OCI-LY7 (cell line): ENCODE data around the gene CDKN1A. TPM values are rescaled to one million over a fixed set of nuclear protein-coding genes. Genes with fewer than 3 reads are reported as not detected.

Experiments
- BruUV-seq: library from RNA; stranded (reverse); fragments of 400-500 nt; replicated peaks from 2 replicates; lab custom pipeline; 2021; lab: Mats Ljungman, UMichigan
- CTCF ChIA-PET: fragments of 300-600 bp; sonication (Branson Sonifier 250); formaldehyde crosslinking; loops from one replicate; lab custom pipeline; 2022; ENCODE audit warnings: antibody characterized with exemption; ENCODE audit not compliant: unreplicated experiment; lab: Charles Lee
- POLR2A ChIA-PET: fragments of 300-600 bp; sonication (Branson Sonifier 250); formaldehyde crosslinking; loops from one replicate; lab custom pipeline; 2022; ENCODE audit warnings: antibody characterized with exemption; lab: Charles Lee
- DNase-seq: peaks from one replicate; pipeline ENCODE4 v3.0.0-alpha.2; 2015; ENCODE audit warnings: low spot score
- H2AFZ ChIP-seq: fragments of 200-600 bp; sonication (generic), shearing (Covaris generic); 2 replicates; pipeline ENCODE4 v1.6.1; 2014; ENCODE audit warnings: mild to moderate bottlenecking, antibody characterized with exemption, low read length, moderate library complexity
- H3K27ac ChIP-seq: fragments of 200-600 bp; sonication (generic); 2 replicates; pipeline ENCODE4 v1.5.1; 2014; ENCODE audit warnings: mixed run types, low read depth, mild to moderate bottlenecking, moderate library complexity, low read length, inconsistent platforms; ENCODE audit not compliant: poor library complexity, severe bottlenecking
- H3K36me3 ChIP-seq: fragments of 200-600 bp; sonication (generic); 2 replicates; pipeline ENCODE4 v1.6.1; 2014; ENCODE audit warnings: mild to moderate bottlenecking, antibody characterized with exemption, low read length, moderate library complexity, mixed read lengths; ENCODE audit not compliant: insufficient read depth
- H3K4me1 ChIP-seq: fragments of 200-600 bp; sonication (generic); 2 replicates; pipeline ENCODE4 v1.5.1; 2014; ENCODE audit warnings: mild to moderate bottlenecking, low read length; ENCODE audit not compliant: insufficient read depth, poor library complexity, severe bottlenecking
- H3K4me2 ChIP-seq: fragments of 200-600 bp; sonication (generic); 2 replicates; pipeline ENCODE4 v1.6.1; 2014; ENCODE audit warnings: mild to moderate bottlenecking, low read length
- H3K4me3 ChIP-seq: fragments of 200-600 bp; sonication (generic); 2 replicates; pipeline ENCODE4 v1.5.1; 2014; ENCODE audit warnings: mild to moderate bottlenecking, low read depth, low read length; ENCODE audit not compliant: poor library complexity, severe bottlenecking
- H3K79me2 ChIP-seq: fragments of 200-600 bp; sonication (generic); 2 replicates; pipeline ENCODE4 v1.6.1; 2016; ENCODE audit warnings: low read depth, mild to moderate bottlenecking, low read length, moderate library complexity, mixed read lengths; ENCODE audit not compliant: insufficient read depth
- H3K9me2 ChIP-seq: fragments of 200-600 bp; sonication (generic); 2 replicates; pipeline ENCODE4 v1.6.1; 2016; ENCODE audit warnings: mild to moderate bottlenecking, low read length, mixed read lengths; ENCODE audit not compliant: insufficient read depth
- H3K9me3 ChIP-seq: fragments of 200-600 bp; sonication (generic); 2 replicates; pipeline ENCODE4 v1.6.1; 2014; ENCODE audit warnings: mild to moderate bottlenecking, mixed run types, low read length, mixed read lengths
- H4K20me1 ChIP-seq: fragments of 200-600 bp; sonication (generic); 2 replicates; pipeline ENCODE4 v1.6.1; 2014; ENCODE audit warnings: mild to moderate bottlenecking, antibody characterized with exemption, low read length, moderate library complexity, mixed read lengths; ENCODE audit not compliant: insufficient read depth
- CTCF ChIP-seq: fragments of 200-600 bp; sonication (generic); conservative IDR thresholded peaks from 2 replicates; pipeline ENCODE4 v1.5.1; 2014; ENCODE audit warnings: mild to moderate bottlenecking, antibody characterized with exemption, low read length, moderate library complexity, mixed read lengths
- EZH2phosphoT487 ChIP-seq: fragments of 200-600 bp; sonication (generic); IDR thresholded peaks from 2 replicates; pipeline ENCODE4 v1.6.1; 2018; ENCODE audit warnings: low read depth, borderline replicate concordance, mild to moderate bottlenecking, mixed run types, antibody characterized with exemption, low read length, moderate library complexity, mixed read lengths
- intact Hi-C: fragments of 100-400 bp; cut with micrococcal nuclease; formaldehyde crosslinking; loops from one replicate; pipeline ENCODE4 v1.10.0; 2022; ENCODE audit not compliant: unreplicated experiment
- total RNA-seq, 2 experiments: library from RNA; depleted of rRNA in 1 of 2; stranded (reverse); fragments of >200 nt in 1 of 2; shearing (Covaris generic) in 1 of 2; gene quantifications; 2 replicates each; pipeline ENCODE4 v1.2.3, GENCODE V29; 2014 to 2022

The CDKN1A gene
- total RNA-seq, 2 experiments from 2014 or later = 0.13 to 1.3 TPM

- TF ChIP-seq EZH2phosphoT487 (no peak), CTCF (no peak)
- Histone ChIP-seq H3K27ac (no peak overlapping the region), H3K4me3 (no peak overlapping the region), H3K4me1 (peaks cover 45% of the 10 kb centered on the region), H3K4me2 (no peak overlapping the region), H3K79me2 (no peaks in the 10 kb centered on the region), H3K9me3 (no peaks in the 10 kb centered on the region), H3K36me3 (no peaks in the 10 kb centered on the region), H2AFZ (no peak overlapping the region), H3K9me2 (no peaks in the 10 kb centered on the region), H4K20me1 (no peaks in the 10 kb centered on the region)
- intact Hi-C loops = no loop called here
- ChIA-PET CTCF (no interaction called here), POLR2A (interaction anchor here (0.9 to 2.5 kb wide), 2 partner anchors 10 to 12 kb away, joined by 3 to 7 read pairs; no protein-coding TSS in a partner anchor)
- BruUV-seq = no TSS peak
- no peak for DNase-seq
These were observed 1.3 kb upstream of the CDKN1A start for GRCh38 chr6:36677059-36677749.

- H3K27ac ChIP-seq = no peak overlapping the region
These were observed 594 bp upstream of the CDKN1A start for GRCh38 chr6:36677753-36678487.

More at GRCh38 chr6:36677753-36678487, 594 bp upstream of the CDKN1A start:
- no peaks in the 10 kb centered on the region for H3K9me2 ChIP-seq
- no TSS peak for BruUV-seq
- POLR2A ChIA-PET = interaction anchor here (0.5 to 2.5 kb wide), 2 partner anchors 10 to 462 kb away, joined by 3 to 7 read pairs; no protein-coding TSS in a partner anchor
- no peaks in the 10 kb centered on the region for H3K79me2 ChIP-seq
- TF ChIP-seq EZH2phosphoT487 = no peak
- TF ChIP-seq CTCF = peak; percentile 42
- CTCF ChIA-PET = no interaction called here
- DNase-seq = no peak
- H3K36me3 ChIP-seq = no peaks in the 10 kb centered on the region
- peak overlapping the region; percentile 75 for H3K4me2 ChIP-seq
- no peak overlapping the region for H2AFZ ChIP-seq
- no peak overlapping the region for H3K4me3 ChIP-seq
- H4K20me1 ChIP-seq = no peaks in the 10 kb centered on the region
- peaks cover 52% of the 10 kb centered on the region for H3K4me1 ChIP-seq
- intact Hi-C loops = no loop called here
- no peaks in the 10 kb centered on the region for H3K9me3 ChIP-seq
